HEK293 (cell line): ENCODE results near the gene PRPF18.

ENCODE experiments used
- CTCF ChIA-PET: fragments of 350-600 bp; formaldehyde crosslinking; extraction: SDS; loops from one replicate; lab custom pipeline; 2021; ENCODE audit warnings: antibody characterized with exemption; lab: Yijun Ruan, JAX
- POLR2A ChIA-PET: fragments of 300-600 bp; formaldehyde crosslinking; extraction: SDS; loops from one replicate; lab custom pipeline; 2020; ENCODE audit warnings: antibody characterized with exemption, inconsistent platforms; lab: Yijun Ruan, JAX
- H3K27ac ChIP-seq: fragments of 200-500 bp; sonication (Bioruptor generic); 2 replicates; pipeline ENCODE4 v1.5.1; 2014; ENCODE audit warnings: low read depth, low read length, control low read depth, inconsistent platforms; ENCODE audit errors: extremely low read depth
- H3K36me3 ChIP-seq, 2 experiments: fragments of 200-500 bp in 1 of 2; sonication (Bioruptor generic) in 1 of 2; 1 replicate in 1 of 2; 2 replicates in 1 of 2; pipeline ENCODE4 v1.5.1; 2014 to 2017; ENCODE audit warnings: inconsistent platforms in 2 of 2, low read length in 2 of 2; ENCODE audit not compliant: control insufficient read depth in 2 of 2, insufficient read depth in 1 of 2
- H3K4me1 ChIP-seq: fragments of 200-500 bp; sonication (Bioruptor generic); 2 replicates; pipeline ENCODE4 v1.5.1; 2014; ENCODE audit warnings: mild to moderate bottlenecking, low read length, inconsistent platforms; ENCODE audit not compliant: control insufficient read depth, insufficient read depth
- H3K4me3 ChIP-seq: 2 replicates; pipeline ENCODE4 v1.5.1; 2011; ENCODE audit warnings: low read depth, mild to moderate bottlenecking, control low read depth, low read length, moderate library complexity
- H3K9me3 ChIP-seq: fragments of 200-500 bp; sonication (Bioruptor generic); 2 replicates; pipeline ENCODE4 v1.5.1; 2014; ENCODE audit warnings: low read depth, low read length, inconsistent platforms; ENCODE audit not compliant: control insufficient read depth, insufficient read depth
- CTCF ChIP-seq: fragments of 450-650 bp; formaldehyde crosslinking; IDR thresholded peaks from 2 replicates; pipeline ENCODE4 v1.5.1; 2016; ENCODE audit warnings: missing biosample characterization, missing genetic modification characterization
- GLI4 ChIP-seq: fragments of 450-650 bp; formaldehyde crosslinking; IDR thresholded peaks from 2 replicates; pipeline ENCODE4 v1.5.1; 2016; ENCODE audit warnings: missing biosample characterization, missing genetic modification characterization
- GLIS2 ChIP-seq: fragments of 450-650 bp; formaldehyde crosslinking; IDR thresholded peaks from 2 replicates; pipeline ENCODE4 v1.5.1; 2016; ENCODE audit warnings: missing biosample characterization, missing genetic modification characterization
- SP3 ChIP-seq: fragments of 450-650 bp; formaldehyde crosslinking; IDR thresholded peaks from 2 replicates; pipeline ENCODE4 v1.5.1; 2016; ENCODE audit warnings: missing biosample characterization, missing genetic modification characterization
- ZBTB1 ChIP-seq: fragments of 450-650 bp; formaldehyde crosslinking; IDR thresholded peaks from 2 replicates; pipeline ENCODE4 v1.5.1; 2016; ENCODE audit warnings: missing biosample characterization, missing genetic modification characterization
- ZEB2 ChIP-seq: fragments of 450-650 bp; formaldehyde crosslinking; IDR thresholded peaks from 2 replicates; pipeline ENCODE4 v1.5.1; 2016; ENCODE audit warnings: missing biosample characterization, missing genetic modification characterization
- ZFP37 ChIP-seq: fragments of 450-650 bp; formaldehyde crosslinking; IDR thresholded peaks from 2 replicates; pipeline ENCODE4 v1.5.1; 2016; ENCODE audit warnings: missing biosample characterization, missing genetic modification characterization
- ZNF2 ChIP-seq: fragments of 450-650 bp; formaldehyde crosslinking; IDR thresholded peaks from 2 replicates; pipeline ENCODE4 v1.5.1; 2016; ENCODE audit warnings: missing biosample characterization, missing genetic modification characterization
- ZNF202 ChIP-seq: fragments of 450-650 bp; formaldehyde crosslinking; IDR thresholded peaks from 2 replicates; pipeline ENCODE4 v1.5.1; 2016; ENCODE audit warnings: missing biosample characterization, missing genetic modification characterization, borderline replicate concordance
- ZNF26 ChIP-seq: fragments of 450-650 bp; formaldehyde crosslinking; IDR thresholded peaks from 2 replicates; pipeline ENCODE4 v1.5.1; 2016; ENCODE audit warnings: missing biosample characterization, missing genetic modification characterization
- ZNF266 ChIP-seq: fragments of 450-650 bp; formaldehyde crosslinking; IDR thresholded peaks from 2 replicates; pipeline ENCODE4 v1.5.1; 2016; ENCODE audit warnings: missing biosample characterization, missing genetic modification characterization, low read depth
- ZNF660 ChIP-seq: fragments of 450-650 bp; IDR thresholded peaks from 2 replicates; pipeline ENCODE4 v1.5.1; 2018; ENCODE audit warnings: missing biosample characterization, mild to moderate bottlenecking, missing genetic modification characterization
- ZSCAN23 ChIP-seq: fragments of 450-650 bp; formaldehyde crosslinking; IDR thresholded peaks from 2 replicates; pipeline ENCODE4 v1.5.1; 2016; ENCODE audit warnings: missing biosample characterization, missing genetic modification characterization
- TF ChIP-seq, protein P1 (sequence below): fragments of 450-650 bp; formaldehyde crosslinking; conservative IDR thresholded peaks from 2 replicates; pipeline ENCODE4 v1.5.1; 2016; ENCODE audit warnings: low read depth, missing biosample characterization, missing genetic modification characterization
- TF ChIP-seq, protein P2 (sequence below): sonication (generic); formaldehyde crosslinking; IDR thresholded peaks from 2 replicates; pipeline ENCODE4 v1.8.1; 2022; ENCODE audit warnings: mild to moderate bottlenecking, moderate library complexity, missing genetic modification reagents
- TF ChIP-seq, protein P3 (sequence below): fragments of 450-650 bp; formaldehyde crosslinking; IDR thresholded peaks from 2 replicates; pipeline ENCODE4 v1.5.1; 2017; ENCODE audit warnings: missing biosample characterization, missing genetic modification characterization
- TF ChIP-seq, protein P4 (sequence below): fragments of 450-650 bp; formaldehyde crosslinking; IDR thresholded peaks from 2 replicates; pipeline ENCODE4 v1.5.1; 2017; ENCODE audit warnings: missing biosample characterization, missing genetic modification characterization

PRPF18 gene

GRCh38 chr10:13567030-13567429, 19.7 kb upstream of the PRPF18 start (continued):
- TF ChIP-seq CTCF (tag by site-specific recombination): no peak

- CTCF ChIA-PET: interaction anchor here (0.7 to 1.9 kb wide), 2 partner anchors 15 to 139 kb away, joined by 4 to 6 read pairs; partner anchors contain the start of gene PRPF18
- H3K9me3 ChIP-seq: no peaks in the 10 kb centered on the region
- no peaks in the 10 kb centered on the region for H3K4me1 ChIP-seq
- no peaks in the 10 kb centered on the region for H3K36me3 ChIP-seq
- TF ChIP-seq ZNF2 (tag by site-specific recombination) (no peak), ZBTB1 (no peak), SP3 (tag by site-specific recombination) (no peak), ZNF26 (no peak), ZSCAN23 (tag by site-specific recombination) (no peak), ZEB2 (tag by site-specific recombination) (no peak), ZFP37 (tag by site-specific recombination) (no peak), GLIS2 (tag by site-specific recombination) (no peak), ZNF202 (tag by site-specific recombination) (no peak), GLI4 (no peak), ZNF266 (tag by site-specific recombination) (no peak), ZNF660 (tag by site-specific recombination) (no peak)
- TF ChIP-seq, protein P1, sequence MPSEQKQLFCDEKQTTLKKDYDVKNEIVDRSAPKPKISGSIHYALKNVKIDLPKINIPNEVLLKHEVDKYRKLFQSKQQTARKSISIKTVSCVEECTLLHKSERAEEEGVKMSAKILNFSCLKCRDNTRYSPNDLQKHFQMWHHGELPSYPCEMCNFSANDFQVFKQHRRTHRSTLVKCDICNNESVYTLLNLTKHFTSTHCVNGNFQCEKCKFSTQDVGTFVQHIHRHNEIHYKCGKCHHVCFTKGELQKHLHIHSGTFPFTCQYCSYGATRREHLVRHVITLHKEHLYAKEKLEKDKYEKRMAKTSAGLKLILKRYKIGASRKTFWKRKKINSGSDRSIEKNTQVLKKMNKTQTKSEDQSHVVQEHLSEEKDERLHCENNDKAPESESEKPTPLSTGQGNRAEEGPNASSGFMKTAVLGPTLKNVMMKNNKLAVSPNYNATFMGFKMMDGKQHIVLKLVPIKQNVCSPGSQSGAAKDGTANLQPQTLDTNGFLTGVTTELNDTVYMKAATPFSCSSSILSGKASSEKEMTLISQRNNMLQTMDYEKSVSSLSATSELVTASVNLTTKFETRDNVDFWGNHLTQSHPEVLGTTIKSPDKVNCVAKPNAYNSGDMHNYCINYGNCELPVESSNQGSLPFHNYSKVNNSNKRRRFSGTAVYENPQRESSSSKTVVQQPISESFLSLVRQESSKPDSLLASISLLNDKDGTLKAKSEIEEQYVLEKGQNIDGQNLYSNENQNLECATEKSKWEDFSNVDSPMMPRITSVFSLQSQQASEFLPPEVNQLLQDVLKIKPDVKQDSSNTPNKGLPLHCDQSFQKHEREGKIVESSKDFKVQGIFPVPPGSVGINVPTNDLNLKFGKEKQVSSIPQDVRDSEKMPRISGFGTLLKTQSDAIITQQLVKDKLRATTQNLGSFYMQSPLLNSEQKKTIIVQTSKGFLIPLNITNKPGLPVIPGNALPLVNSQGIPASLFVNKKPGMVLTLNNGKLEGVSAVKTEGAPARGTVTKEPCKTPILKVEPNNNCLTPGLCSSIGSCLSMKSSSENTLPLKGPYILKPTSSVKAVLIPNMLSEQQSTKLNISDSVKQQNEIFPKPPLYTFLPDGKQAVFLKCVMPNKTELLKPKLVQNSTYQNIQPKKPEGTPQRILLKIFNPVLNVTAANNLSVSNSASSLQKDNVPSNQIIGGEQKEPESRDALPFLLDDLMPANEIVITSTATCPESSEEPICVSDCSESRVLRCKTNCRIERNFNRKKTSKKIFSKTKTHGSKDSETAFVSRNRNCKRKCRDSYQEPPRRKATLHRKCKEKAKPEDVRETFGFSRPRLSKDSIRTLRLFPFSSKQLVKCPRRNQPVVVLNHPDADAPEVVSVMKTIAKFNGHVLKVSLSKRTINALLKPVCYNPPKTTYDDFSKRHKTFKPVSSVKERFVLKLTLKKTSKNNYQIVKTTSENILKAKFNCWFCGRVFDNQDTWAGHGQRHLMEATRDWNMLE: no peak
- TF ChIP-seq, protein P2, sequence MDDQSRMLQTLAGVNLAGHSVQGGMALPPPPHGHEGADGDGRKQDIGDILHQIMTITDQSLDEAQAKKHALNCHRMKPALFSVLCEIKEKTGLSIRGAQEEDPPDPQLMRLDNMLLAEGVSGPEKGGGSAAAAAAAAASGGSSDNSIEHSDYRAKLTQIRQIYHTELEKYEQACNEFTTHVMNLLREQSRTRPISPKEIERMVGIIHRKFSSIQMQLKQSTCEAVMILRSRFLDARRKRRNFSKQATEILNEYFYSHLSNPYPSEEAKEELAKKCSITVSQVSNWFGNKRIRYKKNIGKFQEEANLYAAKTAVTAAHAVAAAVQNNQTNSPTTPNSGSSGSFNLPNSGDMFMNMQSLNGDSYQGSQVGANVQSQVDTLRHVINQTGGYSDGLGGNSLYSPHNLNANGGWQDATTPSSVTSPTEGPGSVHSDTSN (CRISPR knock-in tag): no peak
- TF ChIP-seq, protein P3, sequence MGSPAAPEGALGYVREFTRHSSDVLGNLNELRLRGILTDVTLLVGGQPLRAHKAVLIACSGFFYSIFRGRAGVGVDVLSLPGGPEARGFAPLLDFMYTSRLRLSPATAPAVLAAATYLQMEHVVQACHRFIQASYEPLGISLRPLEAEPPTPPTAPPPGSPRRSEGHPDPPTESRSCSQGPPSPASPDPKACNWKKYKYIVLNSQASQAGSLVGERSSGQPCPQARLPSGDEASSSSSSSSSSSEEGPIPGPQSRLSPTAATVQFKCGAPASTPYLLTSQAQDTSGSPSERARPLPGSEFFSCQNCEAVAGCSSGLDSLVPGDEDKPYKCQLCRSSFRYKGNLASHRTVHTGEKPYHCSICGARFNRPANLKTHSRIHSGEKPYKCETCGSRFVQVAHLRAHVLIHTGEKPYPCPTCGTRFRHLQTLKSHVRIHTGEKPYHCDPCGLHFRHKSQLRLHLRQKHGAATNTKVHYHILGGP (tag by site-specific recombination): no peak
- TF ChIP-seq, protein P4, sequence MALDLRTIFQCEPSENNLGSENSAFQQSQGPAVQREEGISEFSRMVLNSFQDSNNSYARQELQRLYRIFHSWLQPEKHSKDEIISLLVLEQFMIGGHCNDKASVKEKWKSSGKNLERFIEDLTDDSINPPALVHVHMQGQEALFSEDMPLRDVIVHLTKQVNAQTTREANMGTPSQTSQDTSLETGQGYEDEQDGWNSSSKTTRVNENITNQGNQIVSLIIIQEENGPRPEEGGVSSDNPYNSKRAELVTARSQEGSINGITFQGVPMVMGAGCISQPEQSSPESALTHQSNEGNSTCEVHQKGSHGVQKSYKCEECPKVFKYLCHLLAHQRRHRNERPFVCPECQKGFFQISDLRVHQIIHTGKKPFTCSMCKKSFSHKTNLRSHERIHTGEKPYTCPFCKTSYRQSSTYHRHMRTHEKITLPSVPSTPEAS (tag by site-specific recombination): no peak
- no peak overlapping the region for H3K27ac ChIP-seq
- POLR2A ChIA-PET: no interaction called here
- H3K4me3 ChIP-seq: no peak overlapping the region
Measured at GRCh38 chr10:13571541-13571940, 15.2 kb upstream of the PRPF18 start.
